SK-N-SH treated with all-trans-retinoic acid at 6 μM for 48 hours (cell line): ENCODE measurements around the gene CRACR2A.

Experiments used
- ATAC-seq: fragments of 200-7000 bp; cut with Tn5 transposase; 3 replicates; pipeline ENCODE4 v1.9.1; 2020; ENCODE audit warnings: mild to moderate bottlenecking, moderate library complexity
- ARNTL ChIP-seq: fragments of 450-650 bp; formaldehyde crosslinking; IDR thresholded peaks from 2 replicates; pipeline ENCODE4 v1.5.0; 2020; ENCODE audit warnings: low read depth, mild to moderate bottlenecking, moderate library complexity, borderline replicate concordance
- BACH2 ChIP-seq: fragments of 250-450 bp; sonication (Bioruptor Pico); IDR thresholded peaks from 2 replicates; pipeline ENCODE4 v1.9.0; 2021; ENCODE audit warnings: mild to moderate bottlenecking, borderline replicate concordance
- CREB5 ChIP-seq: fragments of 250-450 bp; sonication (Bioruptor Pico); IDR thresholded peaks from 2 replicates; pipeline ENCODE4 v1.5.1; 2020; ENCODE audit warnings: low read depth, mild to moderate bottlenecking, moderate library complexity
- CSDC2 ChIP-seq: fragments of 250-450 bp; sonication (Bioruptor Pico); IDR thresholded peaks from 2 replicates; pipeline ENCODE4 v1.5.0; 2020; ENCODE audit warnings: mild to moderate bottlenecking, moderate library complexity
- CSRNP3 ChIP-seq: fragments of 250-450 bp; sonication (Bioruptor Pico); IDR thresholded peaks from 2 replicates; pipeline ENCODE4 v1.5.1; 2021; ENCODE audit warnings: mild to moderate bottlenecking, moderate library complexity
- ESRRG ChIP-seq: fragments of 250-450 bp; sonication (Bioruptor Pico); IDR thresholded peaks from 2 replicates; pipeline ENCODE4 v1.6.1; 2021; ENCODE audit warnings: mild to moderate bottlenecking
- GLIS3 ChIP-seq: fragments of 250-450 bp; sonication (Bioruptor Pico); IDR thresholded peaks from 2 replicates; pipeline ENCODE4 v1.5.0; 2020; ENCODE audit warnings: mild to moderate bottlenecking, moderate library complexity
- ISL1 ChIP-seq: fragments of 250-450 bp; sonication (Bioruptor Pico); IDR thresholded peaks from 2 replicates; pipeline ENCODE4 v2.1.2; 2022; ENCODE audit warnings: mild to moderate bottlenecking, moderate library complexity
- PPARA ChIP-seq: fragments of 250-450 bp; sonication (Bioruptor Pico); IDR thresholded peaks from 2 replicates; pipeline ENCODE4 v1.5.0; 2020; ENCODE audit warnings: mild to moderate bottlenecking, borderline replicate concordance
- SNAI2 ChIP-seq: fragments of 250-450 bp; sonication (Bioruptor Pico); IDR thresholded peaks from 2 replicates; pipeline ENCODE4 v1.5.0; 2020; ENCODE audit warnings: mild to moderate bottlenecking, moderate library complexity
- TCF4 ChIP-seq: fragments of 250-450 bp; sonication (Bioruptor Pico); IDR thresholded peaks from 2 replicates; pipeline ENCODE4 v1.8.0; 2021; ENCODE audit warnings: mild to moderate bottlenecking, moderate library complexity, borderline replicate concordance
- TOX ChIP-seq: fragments of 250-450 bp; sonication (Bioruptor Pico); IDR thresholded peaks from 2 replicates; pipeline ENCODE4 v1.8.0; 2021; ENCODE audit warnings: mild to moderate bottlenecking, moderate library complexity, borderline replicate concordance
- ZFP3 ChIP-seq: fragments of 250-450 bp; sonication (Bioruptor Pico); IDR thresholded peaks from 2 replicates; pipeline ENCODE4 v1.5.0; 2020; ENCODE audit warnings: mild to moderate bottlenecking, moderate library complexity
- ZFP30 ChIP-seq: fragments of 450-650 bp; formaldehyde crosslinking; IDR thresholded peaks from 2 replicates; pipeline ENCODE4 v1.5.0; 2022; ENCODE audit warnings: mild to moderate bottlenecking, moderate library complexity
- ZNF565 ChIP-seq: fragments of 450-650 bp; formaldehyde crosslinking; conservative IDR thresholded peaks from 2 replicates; pipeline ENCODE4 v1.5.0; 2020; ENCODE audit warnings: low read depth, mild to moderate bottlenecking, moderate library complexity
- ZNF70 ChIP-seq: fragments of 450-650 bp; formaldehyde crosslinking; IDR thresholded peaks from 2 replicates; pipeline ENCODE4 v1.5.0; 2020; ENCODE audit warnings: mild to moderate bottlenecking, moderate library complexity
- ZNF8 ChIP-seq: fragments of 450-650 bp; formaldehyde crosslinking; IDR thresholded peaks from 2 replicates; pipeline ENCODE4 v1.5.0; 2020; ENCODE audit warnings: mild to moderate bottlenecking, moderate library complexity
- TF ChIP-seq, protein P1 (sequence below): fragments of 250-450 bp; sonication (Bioruptor Pico); IDR thresholded peaks from 2 replicates; pipeline ENCODE4 v1.5.0; 2020; ENCODE audit warnings: mild to moderate bottlenecking, moderate library complexity
- TF ChIP-seq, protein P2 (sequence below): fragments of 250-450 bp; sonication (Bioruptor Pico); IDR thresholded peaks from 2 replicates; pipeline ENCODE4 v1.8.0; 2020; ENCODE audit warnings: mild to moderate bottlenecking, moderate library complexity, borderline replicate concordance

Gene CRACR2A

DNA sequence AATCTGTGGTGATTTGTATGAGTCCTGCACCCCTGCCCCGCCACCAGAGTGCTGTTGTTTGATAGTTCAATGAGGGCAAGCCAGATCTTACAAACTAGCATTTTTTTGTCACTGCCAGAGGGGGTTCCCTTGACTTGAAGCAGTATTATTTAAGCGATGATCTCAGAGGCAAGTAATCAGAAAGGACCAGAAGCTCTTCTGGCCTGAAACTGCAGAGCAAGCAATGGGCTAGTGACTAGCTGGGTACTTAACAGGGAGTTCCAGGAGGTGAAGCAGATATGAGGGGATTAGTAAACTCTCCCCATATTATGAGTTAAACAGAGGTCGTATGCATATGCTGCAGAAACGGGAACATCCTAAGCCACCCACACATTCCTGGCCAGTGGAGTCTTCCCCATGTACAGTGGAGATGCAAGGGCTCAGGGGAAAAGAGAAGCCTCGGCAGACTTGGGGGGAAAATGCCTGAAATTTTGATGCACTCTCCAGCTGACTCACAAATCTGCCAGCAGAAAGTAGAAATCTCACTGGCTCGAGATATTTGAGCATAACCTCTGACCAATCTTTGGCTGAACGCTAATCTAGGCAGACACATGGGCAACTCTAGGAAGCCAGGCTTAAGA lies 8.3 kb upstream of the CRACR2A start:
- no peak for ATAC-seq
- TF ChIP-seq, protein P1, sequence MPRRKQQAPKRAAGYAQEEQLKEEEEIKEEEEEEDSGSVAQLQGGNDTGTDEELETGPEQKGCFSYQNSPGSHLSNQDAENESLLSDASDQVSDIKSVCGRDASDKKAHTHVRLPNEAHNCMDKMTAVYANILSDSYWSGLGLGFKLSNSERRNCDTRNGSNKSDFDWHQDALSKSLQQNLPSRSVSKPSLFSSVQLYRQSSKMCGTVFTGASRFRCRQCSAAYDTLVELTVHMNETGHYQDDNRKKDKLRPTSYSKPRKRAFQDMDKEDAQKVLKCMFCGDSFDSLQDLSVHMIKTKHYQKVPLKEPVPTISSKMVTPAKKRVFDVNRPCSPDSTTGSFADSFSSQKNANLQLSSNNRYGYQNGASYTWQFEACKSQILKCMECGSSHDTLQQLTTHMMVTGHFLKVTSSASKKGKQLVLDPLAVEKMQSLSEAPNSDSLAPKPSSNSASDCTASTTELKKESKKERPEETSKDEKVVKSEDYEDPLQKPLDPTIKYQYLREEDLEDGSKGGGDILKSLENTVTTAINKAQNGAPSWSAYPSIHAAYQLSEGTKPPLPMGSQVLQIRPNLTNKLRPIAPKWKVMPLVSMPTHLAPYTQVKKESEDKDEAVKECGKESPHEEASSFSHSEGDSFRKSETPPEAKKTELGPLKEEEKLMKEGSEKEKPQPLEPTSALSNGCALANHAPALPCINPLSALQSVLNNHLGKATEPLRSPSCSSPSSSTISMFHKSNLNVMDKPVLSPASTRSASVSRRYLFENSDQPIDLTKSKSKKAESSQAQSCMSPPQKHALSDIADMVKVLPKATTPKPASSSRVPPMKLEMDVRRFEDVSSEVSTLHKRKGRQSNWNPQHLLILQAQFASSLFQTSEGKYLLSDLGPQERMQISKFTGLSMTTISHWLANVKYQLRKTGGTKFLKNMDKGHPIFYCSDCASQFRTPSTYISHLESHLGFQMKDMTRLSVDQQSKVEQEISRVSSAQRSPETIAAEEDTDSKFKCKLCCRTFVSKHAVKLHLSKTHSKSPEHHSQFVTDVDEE (CRISPR knock-in tag): no peak
- TF ChIP-seq ZFP30: no peak
- no peak for TF ChIP-seq ZNF8
- no peak for TF ChIP-seq ESRRG (CRISPR knock-in tag)
- no peak for TF ChIP-seq CREB5 (CRISPR knock-in tag)
- no peak for TF ChIP-seq ISL1 (CRISPR knock-in tag)
- TF ChIP-seq SNAI2 (CRISPR knock-in tag): no peak
- no peak for TF ChIP-seq ZFP3
- no peak for TF ChIP-seq CSRNP3 (CRISPR knock-in tag)

- no peak for ATAC-seq
- TF ChIP-seq ESRRG (CRISPR knock-in tag): no peak
- TF ChIP-seq, all 23 proteins: peak for 0
These were observed 7.0 kb upstream of the CRACR2A start for GRCh38 chr12:3759878-3760277.

DNA sequence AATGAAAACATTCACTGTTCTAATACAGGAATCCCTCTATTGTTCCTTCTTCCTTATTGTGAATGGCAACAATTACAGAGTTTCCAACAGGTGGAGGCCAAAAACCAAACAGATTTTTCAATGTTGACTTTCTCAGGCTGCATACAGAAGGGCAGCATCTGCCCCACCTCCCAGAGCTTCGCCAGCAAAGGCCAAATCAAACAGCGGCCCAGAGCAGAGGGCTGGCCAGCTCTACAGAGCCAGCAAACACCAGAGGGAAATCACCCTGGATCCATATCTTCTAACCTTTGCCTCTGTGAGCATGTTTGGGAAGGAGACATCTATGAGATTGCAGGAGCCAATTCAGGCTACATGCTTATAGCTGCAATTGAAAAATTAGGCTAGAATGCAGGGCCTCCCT lies 4.4 kb upstream of the CRACR2A start:
- no peak for ATAC-seq
- TF ChIP-seq PPARA (no peak), ARNTL (CRISPR knock-in tag) (no peak), ISL1 (CRISPR knock-in tag) (no peak), TCF4 (CRISPR knock-in tag) (no peak), CSRNP3 (CRISPR knock-in tag) (no peak), TOX (CRISPR knock-in tag) (no peak), GLIS3 (CRISPR knock-in tag) (no peak), CSDC2 (no peak), SNAI2 (CRISPR knock-in tag) (no peak), ZNF70 (no peak), ZNF565 (no peak), BACH2 (CRISPR knock-in tag) (no peak)
- TF ChIP-seq, protein P2, sequence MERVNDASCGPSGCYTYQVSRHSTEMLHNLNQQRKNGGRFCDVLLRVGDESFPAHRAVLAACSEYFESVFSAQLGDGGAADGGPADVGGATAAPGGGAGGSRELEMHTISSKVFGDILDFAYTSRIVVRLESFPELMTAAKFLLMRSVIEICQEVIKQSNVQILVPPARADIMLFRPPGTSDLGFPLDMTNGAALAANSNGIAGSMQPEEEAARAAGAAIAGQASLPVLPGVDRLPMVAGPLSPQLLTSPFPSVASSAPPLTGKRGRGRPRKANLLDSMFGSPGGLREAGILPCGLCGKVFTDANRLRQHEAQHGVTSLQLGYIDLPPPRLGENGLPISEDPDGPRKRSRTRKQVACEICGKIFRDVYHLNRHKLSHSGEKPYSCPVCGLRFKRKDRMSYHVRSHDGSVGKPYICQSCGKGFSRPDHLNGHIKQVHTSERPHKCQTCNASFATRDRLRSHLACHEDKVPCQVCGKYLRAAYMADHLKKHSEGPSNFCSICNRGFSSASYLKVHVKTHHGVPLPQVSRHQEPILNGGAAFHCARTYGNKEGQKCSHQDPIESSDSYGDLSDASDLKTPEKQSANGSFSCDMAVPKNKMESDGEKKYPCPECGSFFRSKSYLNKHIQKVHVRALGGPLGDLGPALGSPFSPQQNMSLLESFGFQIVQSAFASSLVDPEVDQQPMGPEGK (CRISPR knock-in tag): no peak
- TF ChIP-seq, protein P1 (CRISPR knock-in tag): no peak
